NCI-H1417 (cell line): ENCODE results near the gene CHCHD6.

Experiments
- DNase-seq, 3 experiments: peaks; one replicate each; lab custom pipeline; 2025; lab: John Stamatoyannopoulos, UW

CHCHD6 gene

DNA sequence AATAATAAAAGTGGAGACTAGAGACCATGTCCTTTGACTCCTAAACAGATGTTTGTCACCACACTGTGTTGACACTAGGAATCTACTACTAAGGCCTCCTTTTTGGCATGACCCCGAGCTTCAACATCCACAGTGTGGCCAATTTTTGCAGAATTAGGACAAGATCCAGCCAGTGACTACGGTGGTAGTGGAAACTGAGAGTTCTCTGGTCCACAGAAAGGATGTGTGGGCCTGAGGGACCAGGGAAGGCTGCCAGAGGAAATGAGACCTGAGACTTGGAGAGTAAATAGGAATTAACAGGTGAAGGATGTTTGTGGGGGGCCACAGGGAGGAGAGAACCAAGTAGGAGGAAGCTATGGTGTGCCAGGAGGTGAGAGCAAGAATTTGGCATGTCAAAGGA lies 122.7 kb downstream of the CHCHD6 start:
- no peak for DNase-seq

GRCh38 chr3:126827121-126827520 lies 123.1 kb downstream of the CHCHD6 start:
- no peak for DNase-seq

DNA sequence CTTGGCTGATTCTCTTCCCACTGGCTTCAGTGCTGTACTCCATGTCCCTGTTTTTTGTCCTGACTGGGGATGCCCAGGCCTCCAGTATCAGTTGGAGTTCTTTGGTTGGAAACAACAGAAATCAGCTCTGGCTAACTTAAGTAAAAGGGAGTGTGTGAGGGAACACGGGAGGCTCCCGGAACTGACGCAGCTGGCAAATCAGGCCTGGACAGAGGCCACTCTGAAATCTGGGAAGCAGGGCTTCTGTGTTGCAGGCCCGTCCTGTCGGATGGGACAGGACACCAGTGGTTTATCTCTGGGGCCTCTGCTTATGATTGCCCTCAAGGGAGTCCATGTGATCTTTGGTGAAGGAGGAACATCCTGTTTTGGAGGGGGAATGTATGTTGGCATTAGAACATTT lies 124.3 kb downstream of the CHCHD6 start:
- DNase-seq = no peak

GRCh38 chr3:126832933-126833332 lies 128.9 kb downstream of the CHCHD6 start:
- no peak for DNase-seq

GRCh38 chr3:126834596-126835471 lies 130.8 kb downstream of the CHCHD6 start:
- DNase-seq = no peak

GRCh38 chr3:126835472-126836219 lies 131.6 kb downstream of the CHCHD6 start:
- DNase-seq = no peak

DNA sequence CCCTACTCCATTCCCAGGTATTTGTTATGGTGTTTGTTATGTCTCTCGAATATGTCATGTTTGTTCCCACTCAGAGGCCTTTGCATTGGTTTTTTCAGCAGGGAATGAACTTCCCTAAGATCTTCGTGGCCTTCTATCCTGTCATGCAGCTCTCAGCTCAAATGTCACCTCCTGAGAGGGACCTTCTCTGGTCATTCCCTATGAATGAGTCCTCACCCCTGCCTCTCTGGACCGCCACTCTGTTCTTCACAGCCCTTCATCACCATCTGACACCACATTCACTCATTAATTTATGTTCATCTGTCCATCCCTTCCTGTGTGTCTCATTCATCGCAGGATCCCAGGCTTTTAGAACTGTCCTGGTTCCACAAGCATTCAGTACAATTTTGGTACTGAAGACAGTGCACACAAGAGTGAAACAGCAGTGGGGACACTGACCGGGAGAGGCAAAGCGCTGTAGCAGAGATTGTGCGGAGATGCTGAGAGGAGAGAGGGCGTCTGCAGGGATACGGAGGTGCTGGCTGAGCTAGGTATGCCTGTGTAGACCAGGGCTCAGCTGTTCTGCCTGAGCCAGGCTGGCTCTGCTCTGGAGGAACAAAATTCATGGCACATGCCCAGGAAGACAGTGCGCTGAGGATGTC lies 132.3 kb downstream of the CHCHD6 start:
- DNase-seq = no peak

GRCh38 chr3:126837773-126838172 lies 133.7 kb downstream of the CHCHD6 start:
- no peak for DNase-seq

DNA sequence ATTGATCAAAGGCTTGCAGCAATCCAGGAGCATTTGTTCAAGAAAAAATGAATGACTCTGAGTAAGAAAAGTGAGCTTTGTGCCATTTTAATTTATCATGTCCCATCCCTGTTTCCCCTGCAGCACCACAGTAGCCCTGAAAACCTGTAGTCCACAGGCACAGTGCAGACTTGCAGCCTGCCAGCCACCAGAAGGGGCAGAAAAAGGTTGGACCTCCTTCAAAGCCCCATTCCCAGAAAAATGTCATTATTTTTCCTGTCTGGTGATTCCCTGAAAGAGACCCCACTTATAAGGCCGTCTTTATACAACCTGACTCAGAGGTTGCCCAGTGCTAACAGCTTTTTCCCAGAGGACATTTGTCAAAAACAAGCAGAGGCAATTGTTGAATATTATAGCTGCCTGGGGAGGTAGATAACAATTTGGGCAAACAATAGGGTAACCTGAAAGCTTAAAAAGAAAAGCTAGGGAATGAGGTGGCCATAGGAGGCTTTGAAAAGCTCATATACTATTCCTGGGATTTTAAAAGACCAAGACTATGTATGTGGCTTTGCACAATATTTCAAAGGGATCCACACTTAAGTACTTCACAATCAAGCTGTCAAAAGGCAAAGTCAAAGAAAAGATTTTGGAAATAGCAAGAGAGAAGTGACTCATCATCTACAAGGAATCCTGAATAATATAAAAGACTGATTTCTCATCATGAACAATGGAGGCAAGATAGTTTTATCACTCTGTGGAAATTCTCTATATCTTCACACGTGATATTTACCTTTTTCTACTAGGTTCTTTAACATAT lies 142.1 kb downstream of the CHCHD6 start:
- peak in 1 of 3 experiments; percentile 30 for DNase-seq

DNA sequence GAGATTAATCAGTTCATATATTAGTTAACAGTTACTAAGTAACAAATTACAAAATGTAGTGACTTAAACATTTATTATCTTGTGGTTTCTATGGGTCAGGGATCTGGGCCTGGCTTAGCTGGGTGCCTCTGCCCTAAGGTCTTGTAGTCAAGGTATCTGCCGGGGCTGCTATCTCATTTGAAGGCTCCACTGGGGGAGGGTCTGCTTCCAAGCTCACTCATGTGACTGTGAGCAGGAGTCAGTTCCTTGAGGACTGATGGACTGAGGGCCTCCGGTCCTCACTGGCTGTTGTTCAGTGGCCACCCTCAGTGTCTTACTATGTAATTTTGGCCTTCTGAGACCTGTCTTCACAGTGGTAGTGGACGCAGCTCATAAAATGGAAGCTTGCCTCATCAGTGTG lies 143.0 kb downstream of the CHCHD6 start:
- DNase-seq = no peak

- DNase-seq = no peak
Observed at GRCh38 chr3:126848991-126849390, 145.0 kb downstream of the CHCHD6 start.

DNA sequence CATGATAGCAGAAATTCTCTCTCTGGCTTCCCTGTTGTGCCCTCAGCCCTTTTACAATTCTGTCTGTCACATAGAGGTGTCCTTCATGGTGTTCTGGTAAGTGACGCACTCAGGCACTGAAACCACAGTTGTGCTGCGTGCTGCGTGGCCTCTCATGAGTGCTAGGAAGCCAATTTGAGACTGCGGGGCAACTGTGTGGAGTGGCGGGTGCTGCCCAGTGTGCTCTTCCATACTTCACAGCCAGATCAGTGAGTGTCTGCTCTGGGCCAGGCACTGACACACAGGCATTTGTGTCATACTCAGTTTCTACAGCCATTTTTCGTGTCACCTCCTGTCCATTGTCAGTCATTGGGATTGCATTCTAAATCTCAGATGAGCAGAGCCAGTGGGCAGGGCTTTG lies 145.7 kb downstream of the CHCHD6 start:
- no peak for DNase-seq

DNA sequence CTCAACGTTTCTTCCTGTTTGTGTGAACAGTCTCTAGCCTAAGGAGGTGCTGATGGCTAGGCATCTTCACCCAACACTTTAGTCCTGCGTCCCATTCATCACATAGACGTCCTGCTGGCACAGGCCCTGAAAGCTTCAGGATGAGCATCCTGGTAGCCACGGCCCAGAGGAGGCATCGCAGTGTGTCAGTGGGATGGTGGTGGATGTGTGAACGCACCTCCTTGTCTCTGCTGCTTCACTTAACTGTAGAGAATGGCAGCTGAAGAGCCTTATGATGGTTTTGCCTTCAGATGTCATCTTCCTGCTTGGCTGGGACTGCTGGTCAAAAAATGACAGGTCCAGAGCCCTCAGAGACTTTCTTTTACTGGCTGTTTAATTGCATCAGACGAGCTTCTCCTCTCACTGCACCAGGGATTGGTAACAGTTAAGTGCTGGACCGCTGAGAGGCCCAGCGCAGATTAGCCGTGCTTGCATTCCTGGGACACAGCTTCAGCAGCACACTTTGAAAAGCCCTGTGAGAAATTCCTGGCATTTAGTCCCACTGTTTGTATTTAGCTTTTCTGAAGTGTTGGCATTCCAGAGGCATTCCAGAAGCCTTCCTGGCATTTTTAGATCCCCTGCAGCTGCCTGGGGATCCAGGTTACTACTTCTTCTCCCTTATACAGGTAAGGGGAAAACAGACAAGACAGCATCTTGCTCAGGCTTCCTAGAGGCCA lies 146.5 kb downstream of the CHCHD6 start:
- DNase-seq = no peak

DNA sequence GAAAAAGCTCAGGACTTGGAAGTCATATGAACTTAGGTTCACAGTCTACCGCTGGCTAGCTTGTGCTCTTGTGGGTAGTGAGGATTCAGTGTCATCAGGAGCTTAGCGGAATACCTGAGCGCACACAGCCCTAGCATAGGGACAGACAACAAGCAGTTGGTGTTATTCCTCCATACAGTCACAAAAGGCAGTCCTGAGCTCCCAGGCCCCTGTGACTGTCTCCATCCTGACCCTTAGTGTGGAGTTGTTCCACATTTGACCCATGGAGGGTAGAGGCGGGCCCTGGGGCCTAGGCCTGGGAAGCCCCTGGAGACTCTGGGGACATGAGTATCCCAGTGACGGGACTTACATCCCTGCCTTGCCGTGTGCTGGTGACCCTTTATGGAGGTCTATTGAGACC lies 147.3 kb downstream of the CHCHD6 start:
- DNase-seq = no peak

DNA sequence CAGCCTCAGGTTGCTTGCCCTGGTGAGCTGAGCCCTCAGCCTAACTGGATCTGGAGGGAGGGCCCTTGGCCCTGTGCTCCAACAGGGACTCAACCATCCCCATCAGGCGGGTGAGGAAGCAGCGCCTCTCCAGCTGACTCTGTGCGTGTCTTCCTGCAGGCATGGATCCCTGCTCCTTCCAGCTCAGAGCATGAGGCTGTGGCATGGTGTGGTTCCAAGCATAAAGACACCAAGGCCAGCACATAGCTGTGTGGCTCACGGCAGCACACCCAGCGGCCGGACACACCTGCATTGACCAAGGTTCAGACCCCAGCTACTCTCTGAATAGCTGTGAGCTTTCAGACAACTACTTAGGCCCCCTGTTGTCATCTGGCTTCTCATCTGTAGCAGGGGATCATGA lies 147.9 kb downstream of the CHCHD6 start:
- DNase-seq = no peak

DNA sequence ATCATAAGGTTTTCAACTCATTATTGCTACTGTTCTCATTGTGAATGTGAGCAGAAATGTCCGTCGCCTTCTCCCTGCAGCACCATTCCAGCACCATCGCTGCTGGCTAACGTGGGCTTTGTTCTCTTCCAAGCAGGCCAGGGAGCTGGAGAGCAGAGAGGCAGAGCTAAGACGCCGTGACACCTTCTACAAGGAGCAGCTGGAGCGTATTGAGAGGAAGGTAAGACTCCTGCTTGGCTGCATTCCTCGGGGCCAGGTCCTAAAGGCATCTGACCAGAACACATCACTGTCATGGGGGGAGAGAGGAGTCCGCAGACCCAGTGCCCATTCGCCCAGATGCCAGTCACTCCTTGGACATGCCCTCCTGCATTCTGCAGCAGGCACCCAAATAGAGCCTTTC lies 148.5 kb downstream of the CHCHD6 start:
- no peak for DNase-seq

DNA sequence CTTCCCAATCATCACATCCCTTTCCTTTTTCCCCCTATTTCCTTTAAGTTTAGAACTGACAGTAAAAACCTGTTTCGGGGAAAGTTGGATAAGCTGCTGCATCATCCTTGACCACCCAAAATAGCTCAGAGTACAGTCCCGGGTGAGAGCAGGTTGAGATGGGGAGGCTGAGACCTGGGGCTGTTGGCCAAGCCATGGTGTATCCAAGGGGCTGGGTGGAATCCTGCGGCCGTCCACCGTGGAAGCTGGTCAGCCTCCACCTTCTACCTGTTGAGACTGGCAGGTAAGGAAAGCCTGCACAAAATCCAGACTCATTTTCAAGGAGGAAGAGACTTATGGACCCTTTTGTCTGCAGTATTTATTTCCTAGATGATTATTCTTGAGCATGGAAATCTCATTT lies 150.6 kb downstream of the CHCHD6 start:
- no peak for DNase-seq

GRCh38 chr3:126855374-126855773 lies 151.3 kb downstream of the CHCHD6 start:
- no peak for DNase-seq

GRCh38 chr3:126857928-126858327 lies 153.9 kb downstream of the CHCHD6 start:
- no peak for DNase-seq

- no peak for DNase-seq
Observed at GRCh38 chr3:126858401-126858800, 154.4 kb downstream of the CHCHD6 start.

DNA sequence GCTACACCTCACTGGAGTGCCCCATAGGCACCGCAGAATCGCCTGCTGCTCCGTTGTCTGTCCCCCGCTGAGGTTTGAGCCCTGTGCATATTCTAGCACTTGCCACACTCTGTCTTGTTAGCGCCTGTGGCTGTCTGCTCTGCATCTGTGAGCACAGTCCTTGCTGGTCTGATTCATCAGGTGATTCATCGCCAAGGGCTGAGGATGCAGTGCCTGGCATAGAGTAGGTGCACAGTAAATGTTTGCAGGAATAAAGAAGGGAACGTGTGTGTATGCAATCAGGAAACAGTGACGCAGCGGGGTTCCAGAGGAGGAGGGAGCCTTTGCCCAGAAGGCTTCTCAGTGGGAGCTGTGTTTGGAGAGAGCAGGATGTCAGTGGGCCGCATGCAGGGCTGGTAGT lies 154.8 kb downstream of the CHCHD6 start:
- peak in 2 of 3 experiments; percentile 91 to 97 for DNase-seq
